ENCODE data around the gene NEB. TPM values are rescaled to one million over a fixed set of nuclear protein-coding genes. Genes with fewer than 3 reads are reported as not detected.

The NEB gene
- total and polyA plus RNA-seq, 2 of the 13 experiments (the other 11 are each of a cell fraction or from before 2014, with no cell fraction given) = 0.21 to 0.24 TPM

GRCh38 chr2:151490276-151490675, 244.0 kb downstream of the NEB start (continued):
- TF ChIP-seq, protein P1, sequence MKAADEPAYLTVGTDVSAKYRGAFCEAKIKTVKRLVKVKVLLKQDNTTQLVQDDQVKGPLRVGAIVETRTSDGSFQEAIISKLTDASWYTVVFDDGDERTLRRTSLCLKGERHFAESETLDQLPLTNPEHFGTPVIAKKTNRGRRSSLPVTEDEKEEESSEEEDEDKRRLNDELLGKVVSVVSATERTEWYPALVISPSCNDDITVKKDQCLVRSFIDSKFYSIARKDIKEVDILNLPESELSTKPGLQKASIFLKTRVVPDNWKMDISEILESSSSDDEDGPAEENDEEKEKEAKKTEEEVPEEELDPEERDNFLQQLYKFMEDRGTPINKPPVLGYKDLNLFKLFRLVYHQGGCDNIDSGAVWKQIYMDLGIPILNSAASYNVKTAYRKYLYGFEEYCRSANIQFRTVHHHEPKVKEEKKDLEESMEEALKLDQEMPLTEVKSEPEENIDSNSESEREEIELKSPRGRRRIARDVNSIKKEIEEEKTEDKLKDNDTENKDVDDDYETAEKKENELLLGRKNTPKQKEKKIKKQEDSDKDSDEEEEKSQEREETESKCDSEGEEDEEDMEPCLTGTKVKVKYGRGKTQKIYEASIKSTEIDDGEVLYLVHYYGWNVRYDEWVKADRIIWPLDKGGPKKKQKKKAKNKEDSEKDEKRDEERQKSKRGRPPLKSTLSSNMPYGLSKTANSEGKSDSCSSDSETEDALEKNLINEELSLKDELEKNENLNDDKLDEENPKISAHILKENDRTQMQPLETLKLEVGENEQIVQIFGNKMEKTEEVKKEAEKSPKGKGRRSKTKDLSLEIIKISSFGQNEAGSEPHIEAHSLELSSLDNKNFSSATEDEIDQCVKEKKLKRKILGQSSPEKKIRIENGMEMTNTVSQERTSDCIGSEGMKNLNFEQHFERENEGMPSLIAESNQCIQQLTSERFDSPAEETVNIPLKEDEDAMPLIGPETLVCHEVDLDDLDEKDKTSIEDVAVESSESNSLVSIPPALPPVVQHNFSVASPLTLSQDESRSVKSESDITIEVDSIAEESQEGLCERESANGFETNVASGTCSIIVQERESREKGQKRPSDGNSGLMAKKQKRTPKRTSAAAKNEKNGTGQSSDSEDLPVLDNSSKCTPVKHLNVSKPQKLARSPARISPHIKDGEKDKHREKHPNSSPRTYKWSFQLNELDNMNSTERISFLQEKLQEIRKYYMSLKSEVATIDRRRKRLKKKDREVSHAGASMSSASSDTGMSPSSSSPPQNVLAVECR (CRISPR knock-in tag; IDR thresholded peaks at IDR 0.05; ENCODE audit: borderline replicate concordance) = no peak
- no peak for TF ChIP-seq ZKSCAN5 (CRISPR knock-in tag; IDR thresholded peaks at IDR 0.05)

- intact Hi-C loops (cut with micrococcal nuclease; ENCODE audit: unreplicated experiment) (no loop called here), in situ Hi-C loops (cut with HindIII; ENCODE audit: extremely low pct_ligation_motif_present, low pct_unique_long_range_greater_than_20kb) (no loop called here)
- TF ChIP-seq ZNF550 (CRISPR knock-in tag; IDR thresholded peaks at IDR 0.05; ENCODE audit: borderline replicate concordance) (no peak), ZNF572 (CRISPR knock-in tag; IDR thresholded peaks at IDR 0.05) (no peak), ZNF3 (CRISPR knock-in tag; IDR thresholded peaks at IDR 0.05) (no peak), BCL6 (CRISPR knock-in tag; IDR thresholded peaks at IDR 0.05) (no peak), ZBTB3 (CRISPR knock-in tag; IDR thresholded peaks at IDR 0.05; ENCODE audit: borderline replicate concordance, low read depth) (no peak), SALL1 (CRISPR knock-in tag; IDR thresholded peaks at IDR 0.05) (no peak), IKZF1 (IDR thresholded peaks at IDR 0.05) (no peak), BHLHE40 (IDR thresholded peaks at IDR 0.05; ENCODE audit: low read length) (no peak), ZFP36L2 (CRISPR knock-in tag; IDR thresholded peaks at IDR 0.05) (no peak), RELA (CRISPR knock-in tag; IDR thresholded peaks at IDR 0.05) (no peak), ASH2L (IDR thresholded peaks at IDR 0.05; ENCODE audit: insufficient read length, low read depth, low read length) (no peak), USF2 (IDR thresholded peaks at IDR 0.05; ENCODE audit: low read depth, low read length) (no peak), USF2 (CRISPR knock-in tag; IDR thresholded peaks at IDR 0.05; ENCODE audit: borderline replicate concordance) (no peak), AKAP8 (CRISPR knock-in tag; IDR thresholded peaks at IDR 0.05) (no peak), SRY (CRISPR knock-in tag; IDR thresholded peaks at IDR 0.05) (no peak), RBM22 (optimal IDR thresholded peaks at IDR 0.05; ENCODE audit: low read length) (no peak), NONO (IDR thresholded peaks at IDR 0.05) (no peak), NONO (CRISPR knock-in tag; conservative IDR thresholded peaks at IDR 0.05) (no peak), HCFC1 (IDR thresholded peaks at IDR 0.05; ENCODE audit: low read depth, low read length) (no peak)
- Histone ChIP-seq H2AFZ (ENCODE audit: low read length) (no peak overlapping the region), H3K36me3 (replicated peaks in 1 of 2; ENCODE audit: control insufficient read depth in 1 of 2, insufficient read depth in 2 of 2, low read length in 2 of 2) (peaks cover 2 to 14% of the 10 kb centered on the region in 2 experiments; a peak in 4 of 5 replicates), H3K9me3 (ENCODE audit: low read length) (no peaks in the 10 kb centered on the region), H3K4me2 (ENCODE audit: low read depth, low read length) (no peak overlapping the region), H3K27ac (ENCODE audit: extremely low read length, insufficient read depth, low read length) (no peak overlapping the region), H3K79me2 (ENCODE audit: insufficient read depth, low read length) (no peaks in the 10 kb centered on the region), H3K27me3 (ENCODE audit: control insufficient read depth in 1 of 2, insufficient read depth in 2 of 2, low read length in 2 of 2) (no peaks in the 10 kb centered on the region), H3K9ac (ENCODE audit: insufficient read depth, low read depth, low read length) (no peak overlapping the region), H3K4me3 (replicated peaks in 1 of 3; ENCODE audit: insufficient read depth in 1 of 3, low read depth in 2 of 3, low read length in 3 of 3) (no peak overlapping the region), H4K20me1 (ENCODE audit: insufficient read depth, low read length) (no peaks in the 10 kb centered on the region), H3K4me1 (ENCODE audit: insufficient read depth, low read length) (peaks cover 10% of the 10 kb centered on the region)
- 98% methylated on average over 1 of the region's 1 CpG for WGBS (ENCODE audit: low lambda C conversion rate)
- ChIA-PET CTCF (ENCODE audit: low intra/inter-chr PET ratio, low total read pairs) (no interaction called here), POLR2A (no interaction called here)
- FAIRE-seq = no peak
- no peak for ATAC-seq
- no peak for DNase-seq (ENCODE audit: low spot score)
- no TSS peak for BruUV-seq (replicated peaks)
Measured at GRCh38 chr2:151486053-151486452, 248.2 kb downstream of the NEB start.
